Right lobe of liver (tissue), 6 donors: ENCODE results near the gene SPIB. TPM values are rescaled to one million over a fixed set of nuclear protein-coding genes. Genes with fewer than 3 reads are reported as not detected.

Source experiments
- ATAC-seq, 4 donors: fragments of 200-7000 bp; cut with Tn5 transposase; one replicate each; pipeline ENCODE4 v1.9.1; 2020; ENCODE audit warnings: mild to moderate bottlenecking in 4 of 4, moderate library complexity in 4 of 4
- DNase-seq, 3 donors: peaks; one replicate each; pipeline ENCODE4 v3.0.0-alpha.2; 2020
- H3K27ac ChIP-seq, 3 donors: fragments of 200-600 bp; one replicate each; pipeline ENCODE4 v1.8.0; 2022
- H3K27me3 ChIP-seq, 2 donors: fragments of 200-600 bp; one replicate each; pipeline ENCODE4 v1.8.0; 2022
- H3K36me3 ChIP-seq, 4 donors: fragments of 200-600 bp; sonication (generic) in 1 of 4; one replicate each; pipeline versions ENCODE4 v1.5.1 to v1.8.0; 2017 to 2022; ENCODE audit warnings: control low read depth in 1 of 4
- H3K4me1 ChIP-seq, 4 donors: fragments of 200-600 bp; sonication (generic) in 1 of 4; one replicate each; pipeline versions ENCODE4 v1.5.1 to v1.8.0; 2017 to 2022; ENCODE audit warnings: control low read depth in 1 of 4
- H3K4me3 ChIP-seq, 3 donors: fragments of 200-600 bp; one replicate each; pipeline ENCODE4 v1.8.0; 2022
- H3K9me3 ChIP-seq, 4 donors: fragments of 200-600 bp; sonication (generic) in 1 of 4; one replicate each; pipeline versions ENCODE4 v1.5.1 to v1.8.0; 2017 to 2022; ENCODE audit warnings: control low read depth in 1 of 4
- POLR2A ChIP-seq: fragments of 450-650 bp; IDR thresholded peaks from one replicate; pipeline ENCODE4 v1.6.1; 2017; ENCODE audit warnings: antibody characterized with exemption, mild to moderate bottlenecking
- WGBS: methylation state at CpG from one replicate; pipeline ENCODE4 v1.1.6; 2018; ENCODE audit warnings: low coverage, low lambda C conversion rate; ENCODE audit not compliant: insufficient coverage; ENCODE audit errors: missing lambda C conversion rate; 5-methylcytosine and 5-hydroxymethylcytosine counted together
- intact Hi-C, 2 donors: fragments of 100-400 bp; cut with DNase I; formaldehyde crosslinking; loops; one replicate each; pipeline versions ENCODE4 v1.11.2 to v1.14.1; 2022
- total RNA-seq, 6 experiments: library from RNA; depleted of rRNA in 2 of 6; stranded (reverse); fragments of >200 nt in 2 of 6; fragmentation: NEBNext Ultra II Directional in 3 of 6; extraction: Animal tissue kit (Norgen Biotek cat#: 25700) in 3 of 6; gene quantifications; one replicate each; pipeline versions ENCODE4 v1.1.0 to v1.2.4, GENCODE V29; 2016 to 2023
- TF ChIP-seq, protein P1 (sequence below), 4 donors: fragments of 200-600 bp in 3 of 4; fragments of 450-650 bp in 1 of 4; IDR thresholded peaks; one replicate each; pipeline versions ENCODE4 v1.5.1 to v1.8.0; 2016 to 2022; ENCODE audit warnings: antibody characterized with exemption in 4 of 4, mild to moderate bottlenecking in 2 of 4
- donor health status: DM: no; HTN: yes; CAD: no.
- donor health status: DM: no; HTN: no; CAD: no.
- donor health status: DM: no; HTN: no; CAD: no.
- donor health status: DM: no; HTN: yes; CAD: no.
- donor health status: DM: no; HTN: yes; CAD: no.

The SPIB gene
- total RNA-seq, 6 experiments from 2014 or later, result 0.51 TPM; not detected in 5

GRCh38 chr19:50380137-50380536, 38.6 kb upstream of the SPIB start:
- peaks cover 0 to 44% (median 12%) of the 10 kb centered on the region in 4 donors for H3K36me3 ChIP-seq
- H3K27ac ChIP-seq, result no peak overlapping the region
- peaks cover 0 to 7% (median 0%) of the 10 kb centered on the region in 4 donors for H3K4me1 ChIP-seq
- no peaks in the 10 kb centered on the region for H3K27me3 ChIP-seq
- TF ChIP-seq, protein P1, sequence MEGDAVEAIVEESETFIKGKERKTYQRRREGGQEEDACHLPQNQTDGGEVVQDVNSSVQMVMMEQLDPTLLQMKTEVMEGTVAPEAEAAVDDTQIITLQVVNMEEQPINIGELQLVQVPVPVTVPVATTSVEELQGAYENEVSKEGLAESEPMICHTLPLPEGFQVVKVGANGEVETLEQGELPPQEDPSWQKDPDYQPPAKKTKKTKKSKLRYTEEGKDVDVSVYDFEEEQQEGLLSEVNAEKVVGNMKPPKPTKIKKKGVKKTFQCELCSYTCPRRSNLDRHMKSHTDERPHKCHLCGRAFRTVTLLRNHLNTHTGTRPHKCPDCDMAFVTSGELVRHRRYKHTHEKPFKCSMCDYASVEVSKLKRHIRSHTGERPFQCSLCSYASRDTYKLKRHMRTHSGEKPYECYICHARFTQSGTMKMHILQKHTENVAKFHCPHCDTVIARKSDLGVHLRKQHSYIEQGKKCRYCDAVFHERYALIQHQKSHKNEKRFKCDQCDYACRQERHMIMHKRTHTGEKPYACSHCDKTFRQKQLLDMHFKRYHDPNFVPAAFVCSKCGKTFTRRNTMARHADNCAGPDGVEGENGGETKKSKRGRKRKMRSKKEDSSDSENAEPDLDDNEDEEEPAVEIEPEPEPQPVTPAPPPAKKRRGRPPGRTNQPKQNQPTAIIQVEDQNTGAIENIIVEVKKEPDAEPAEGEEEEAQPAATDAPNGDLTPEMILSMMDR (IDR thresholded peaks at IDR 0.05), result no peak
- TF ChIP-seq POLR2A, result no peak
- H3K9me3 ChIP-seq, result no peaks in the 10 kb centered on the region
- WGBS, result 96% methylated on average over 4 of the region's 11 CpGs
- DNase-seq (no peak), ATAC-seq (no peak)
- intact Hi-C loops, result no loop called here
- H3K4me3 ChIP-seq, result no peak overlapping the region

GRCh38 chr19:50380751-50381151, 38.0 kb upstream of the SPIB start:
- ATAC-seq, result no peak
- Histone ChIP-seq H3K27me3 (no peaks in the 10 kb centered on the region), H3K4me1 (peaks cover 0 to 8% (median 0%) of the 10 kb centered on the region in 4 donors), H3K9me3 (no peaks in the 10 kb centered on the region), H3K36me3 (peaks cover 0 to 44% (median 12%) of the 10 kb centered on the region in 4 donors), H3K27ac (no peak overlapping the region), H3K4me3 (no peak overlapping the region)
- intact Hi-C loops, result no loop called here
- no peak for DNase-seq
- TF ChIP-seq, protein P1 (IDR thresholded peaks at IDR 0.05), result no peak
- TF ChIP-seq POLR2A, result no peak
- 86% methylated on average over 1 of the region's 8 CpGs for WGBS

- WGBS, result 20% methylated on average over 1 of the region's 58 CpGs
- Histone ChIP-seq H3K36me3 (peaks cover 0 to 44% (median 12%) of the 10 kb centered on the region in 4 donors), H3K27me3 (no peaks in the 10 kb centered on the region), H3K4me1 (peaks cover 0 to 8% (median 0%) of the 10 kb centered on the region in 4 donors), H3K9me3 (no peaks in the 10 kb centered on the region), H3K4me3 (no peak overlapping the region), H3K27ac (no peak overlapping the region)
- intact Hi-C loops, result no loop called here
- TF ChIP-seq, protein P1 (IDR thresholded peaks at IDR 0.05), result no peak
- TF ChIP-seq POLR2A, result no peak
- DNase-seq, result peak in 1 of 3 donors; percentile 56
- no peak for ATAC-seq
These were observed 36.6 kb upstream of the SPIB start for GRCh38 chr19:50381881-50382729.

DNA sequence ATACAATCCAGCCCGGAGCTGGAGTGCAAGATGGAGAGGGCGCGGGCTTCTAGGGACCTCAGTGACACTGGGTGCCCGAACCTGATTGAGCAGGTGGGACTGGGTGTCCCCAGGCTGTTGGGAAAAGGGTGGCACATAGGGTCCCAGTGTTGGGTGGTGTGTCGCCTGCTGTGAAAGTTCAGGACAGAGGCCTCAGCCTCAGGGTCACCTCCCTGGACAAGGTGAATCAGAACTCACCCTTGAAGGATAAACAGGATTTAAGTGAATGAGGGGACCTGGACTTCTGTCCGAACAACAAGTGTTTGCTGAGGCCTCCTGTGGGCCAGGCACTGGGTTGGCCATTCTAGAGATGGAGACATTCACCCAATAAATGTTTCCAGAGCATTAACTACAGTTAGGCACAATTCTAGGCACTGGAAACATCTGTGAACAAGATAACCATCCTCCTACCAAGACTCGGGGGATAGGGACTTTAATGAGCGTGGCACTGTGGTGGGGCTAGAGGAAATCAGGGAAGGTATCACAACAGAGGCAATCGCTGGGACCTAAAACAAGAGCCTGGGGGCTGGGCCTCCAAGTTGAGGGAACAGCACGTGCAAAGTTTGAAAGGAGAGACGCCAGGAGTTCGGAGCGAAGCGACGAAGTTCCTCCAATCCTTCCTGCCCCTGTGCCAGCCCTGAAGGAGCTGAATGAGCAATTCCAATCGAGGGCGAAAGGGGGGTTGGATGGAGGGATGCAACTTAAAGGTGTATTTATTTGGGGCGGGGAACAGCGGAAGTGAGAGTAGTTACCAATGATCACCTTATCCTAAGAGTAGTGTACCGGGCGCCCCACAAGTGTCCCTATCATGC, 35.5 kb upstream of the SPIB start:
- H3K27ac ChIP-seq, result peak overlapping the region in 2 of 3 donors; percentile 60 to 70
- H3K4me3 ChIP-seq, result peak overlapping the region; percentile 47 to 69 (median 56)
- no peaks in the 10 kb centered on the region for H3K27me3 ChIP-seq
- intact Hi-C loops, result no loop called here
- 58% methylated on average over 20 of the region's 21 CpGs for WGBS
- DNase-seq (no peak), ATAC-seq (no peak)
- H3K9me3 ChIP-seq, result no peaks in the 10 kb centered on the region
- peaks cover 0 to 36% (median 10%) of the 10 kb centered on the region in 4 donors for H3K36me3 ChIP-seq
- peaks cover 0 to 8% (median 0%) of the 10 kb centered on the region in 4 donors for H3K4me1 ChIP-seq
- TF ChIP-seq POLR2A, result no peak
- TF ChIP-seq, protein P1 (IDR thresholded peaks at IDR 0.05), result no peak
